ENCODE measurements around the gene EEF1AKMT1.
"Not testable (repeated sequence)": the region's sequence is repeated elsewhere in the genome, so short reads cannot be mapped to it uniquely, and the experiment has no call there.

Gene EEF1AKMT1

GRCh38 chr13:20685092-20685491 lies 88.7 kb downstream of the EEF1AKMT1 start:
- no peak overlapping the region for H3K9ac ChIP-seq (ENCODE audit: low read depth, low read length)
- no peak overlapping the region for H3K4me3 ChIP-seq (ENCODE audit: low read depth, low read length)
- H3K9me3 ChIP-seq (ENCODE audit: control insufficient read depth, insufficient read depth, low read length): no peaks in the 10 kb centered on the region
- no peaks in the 10 kb centered on the region for H3K36me3 ChIP-seq (ENCODE audit: control insufficient read depth, insufficient read depth, low read length)
- H3K4me1 ChIP-seq (ENCODE audit: control insufficient read depth, insufficient read depth, low read length): peaks cover 11% of the 10 kb centered on the region
- H3K27me3 ChIP-seq (ENCODE audit: control insufficient read depth, insufficient read depth, low read length): no peaks in the 10 kb centered on the region

- H3K36me3 ChIP-seq (ENCODE audit: control insufficient read depth, insufficient read depth, low read length): no peaks in the 10 kb centered on the region
- peaks cover 11% of the 10 kb centered on the region for H3K4me1 ChIP-seq (ENCODE audit: control insufficient read depth, insufficient read depth, low read length)
- no peaks in the 10 kb centered on the region for H3K9me3 ChIP-seq (ENCODE audit: control insufficient read depth, insufficient read depth, low read length)
- H3K9ac ChIP-seq (ENCODE audit: low read depth, low read length): no peak overlapping the region
- H3K27me3 ChIP-seq (ENCODE audit: control insufficient read depth, insufficient read depth, low read length): no peaks in the 10 kb centered on the region
- no peak overlapping the region for H3K4me3 ChIP-seq (ENCODE audit: low read depth, low read length)
These were observed 89.2 kb downstream of the EEF1AKMT1 start for GRCh38 chr13:20684546-20684945.

GRCh38 chr13:20684041-20684440 lies 89.7 kb downstream of the EEF1AKMT1 start:
- Histone ChIP-seq H3K27me3 (ENCODE audit: control insufficient read depth, insufficient read depth, low read length) (no peaks in the 10 kb centered on the region), H3K36me3 (ENCODE audit: control insufficient read depth, insufficient read depth, low read length) (no peaks in the 10 kb centered on the region), H3K4me3 (ENCODE audit: low read depth, low read length) (no peak overlapping the region), H3K4me1 (ENCODE audit: control insufficient read depth, insufficient read depth, low read length) (peaks cover 11% of the 10 kb centered on the region), H3K9ac (ENCODE audit: low read depth, low read length) (no peak overlapping the region), H3K9me3 (ENCODE audit: control insufficient read depth, insufficient read depth, low read length) (no peaks in the 10 kb centered on the region)

- Histone ChIP-seq H3K9ac (ENCODE audit: low read depth, low read length) (no peak overlapping the region), H3K4me3 (ENCODE audit: low read depth, low read length) (no peak overlapping the region), H3K36me3 (ENCODE audit: control insufficient read depth, insufficient read depth, low read length) (no peaks in the 10 kb centered on the region), H3K9me3 (ENCODE audit: control insufficient read depth, insufficient read depth, low read length) (no peaks in the 10 kb centered on the region), H3K27me3 (ENCODE audit: control insufficient read depth, insufficient read depth, low read length) (no peaks in the 10 kb centered on the region), H3K4me1 (ENCODE audit: control insufficient read depth, insufficient read depth, low read length) (peaks cover 6% of the 10 kb centered on the region)
These were observed 91.7 kb downstream of the EEF1AKMT1 start for GRCh38 chr13:20682061-20682460.

GRCh38 chr13:20681481-20681880 lies 92.3 kb downstream of the EEF1AKMT1 start:
- H3K9ac ChIP-seq (ENCODE audit: low read depth, low read length); H3K4me1 ChIP-seq (ENCODE audit: control insufficient read depth, insufficient read depth, low read length); H3K4me3 ChIP-seq (ENCODE audit: low read depth, low read length); H3K27me3 ChIP-seq (ENCODE audit: control insufficient read depth, insufficient read depth, low read length); H3K9me3 ChIP-seq (ENCODE audit: control insufficient read depth, insufficient read depth, low read length); H3K36me3 ChIP-seq (ENCODE audit: control insufficient read depth, insufficient read depth, low read length): not testable (repeated sequence)

GRCh38 chr13:20680416-20681080 lies 93.2 kb downstream of the EEF1AKMT1 start:
- H3K9me3 ChIP-seq (ENCODE audit: control insufficient read depth, insufficient read depth, low read length): no peaks in the 10 kb centered on the region
- no peak overlapping the region for H3K4me3 ChIP-seq (ENCODE audit: low read depth, low read length)
- H3K9ac ChIP-seq (ENCODE audit: low read depth, low read length): no peak overlapping the region
- peaks cover 5% of the 10 kb centered on the region for H3K4me1 ChIP-seq (ENCODE audit: control insufficient read depth, insufficient read depth, low read length)
- no peaks in the 10 kb centered on the region for H3K36me3 ChIP-seq (ENCODE audit: control insufficient read depth, insufficient read depth, low read length)
- no peaks in the 10 kb centered on the region for H3K27me3 ChIP-seq (ENCODE audit: control insufficient read depth, insufficient read depth, low read length)

GRCh38 chr13:20679879-20680278 lies 93.9 kb downstream of the EEF1AKMT1 start:
- H3K9me3 ChIP-seq (ENCODE audit: control insufficient read depth, insufficient read depth, low read length): no peaks in the 10 kb centered on the region
- H3K9ac ChIP-seq (ENCODE audit: low read depth, low read length): no peak overlapping the region
- no peaks in the 10 kb centered on the region for H3K27me3 ChIP-seq (ENCODE audit: control insufficient read depth, insufficient read depth, low read length)
- H3K36me3 ChIP-seq (ENCODE audit: control insufficient read depth, insufficient read depth, low read length): no peaks in the 10 kb centered on the region
- H3K4me3 ChIP-seq (ENCODE audit: low read depth, low read length): no peak overlapping the region
- H3K4me1 ChIP-seq (ENCODE audit: control insufficient read depth, insufficient read depth, low read length): peaks cover 4% of the 10 kb centered on the region
